Activated CD4-positive, alpha-beta T cell treated with anti-CD3 and anti-CD28 coated beads, Interleukin-2, amount 10 ng/mL, durations not matched to agents 7 days and 5 days (primary cell): ENCODE data around the gene CR1. TPM values are rescaled to one million over a fixed set of nuclear protein-coding genes. Genes with fewer than 3 reads are reported as not detected.

Experiments
- CTCF ChIA-PET: fragments of 350-600 bp; sonication (Branson Sonifier 250); formaldehyde crosslinking; loops from one replicate; lab custom pipeline; 2021; ENCODE audit warnings: antibody characterized with exemption; lab: Charles Lee
- POLR2A ChIA-PET: fragments of 350-600 bp; sonication (Branson Sonifier 250); formaldehyde crosslinking; loops from one replicate; lab custom pipeline; 2021; ENCODE audit warnings: antibody characterized with exemption; lab: Charles Lee
- DNase-seq: peaks from one replicate; pipeline ENCODE4 v3.0.0-alpha.2; 2020
- H3K27ac Mint-ChIP-seq: one replicate; pipeline ENCODE4 v1.8.0; 2021; ENCODE audit warnings: mild to moderate bottlenecking, moderate library complexity, mixed read lengths
- H3K27me3 Mint-ChIP-seq: one replicate; pipeline ENCODE4 v1.8.0; 2021; ENCODE audit warnings: mixed read lengths
- H3K36me3 Mint-ChIP-seq: one replicate; pipeline ENCODE4 v1.8.0; 2021; ENCODE audit warnings: low read depth, mixed read lengths
- H3K4me1 Mint-ChIP-seq: one replicate; pipeline ENCODE4 v1.8.0; 2021; ENCODE audit warnings: mixed read lengths
- H3K4me3 Mint-ChIP-seq: one replicate; pipeline ENCODE4 v1.8.0; 2021; ENCODE audit warnings: mild to moderate bottlenecking, moderate library complexity, mixed read lengths
- H3K9me3 Mint-ChIP-seq: one replicate; pipeline ENCODE4 v1.8.0; 2021; ENCODE audit warnings: mixed read lengths
- total RNA-seq, 2 experiments: library from RNA; stranded (reverse); gene quantifications; one replicate each; pipeline ENCODE4 v1.2.3, GENCODE V29; 2021

The CR1 gene
- total RNA-seq, result under 1 TPM; 0.20 to 0.25 TPM

DNA sequence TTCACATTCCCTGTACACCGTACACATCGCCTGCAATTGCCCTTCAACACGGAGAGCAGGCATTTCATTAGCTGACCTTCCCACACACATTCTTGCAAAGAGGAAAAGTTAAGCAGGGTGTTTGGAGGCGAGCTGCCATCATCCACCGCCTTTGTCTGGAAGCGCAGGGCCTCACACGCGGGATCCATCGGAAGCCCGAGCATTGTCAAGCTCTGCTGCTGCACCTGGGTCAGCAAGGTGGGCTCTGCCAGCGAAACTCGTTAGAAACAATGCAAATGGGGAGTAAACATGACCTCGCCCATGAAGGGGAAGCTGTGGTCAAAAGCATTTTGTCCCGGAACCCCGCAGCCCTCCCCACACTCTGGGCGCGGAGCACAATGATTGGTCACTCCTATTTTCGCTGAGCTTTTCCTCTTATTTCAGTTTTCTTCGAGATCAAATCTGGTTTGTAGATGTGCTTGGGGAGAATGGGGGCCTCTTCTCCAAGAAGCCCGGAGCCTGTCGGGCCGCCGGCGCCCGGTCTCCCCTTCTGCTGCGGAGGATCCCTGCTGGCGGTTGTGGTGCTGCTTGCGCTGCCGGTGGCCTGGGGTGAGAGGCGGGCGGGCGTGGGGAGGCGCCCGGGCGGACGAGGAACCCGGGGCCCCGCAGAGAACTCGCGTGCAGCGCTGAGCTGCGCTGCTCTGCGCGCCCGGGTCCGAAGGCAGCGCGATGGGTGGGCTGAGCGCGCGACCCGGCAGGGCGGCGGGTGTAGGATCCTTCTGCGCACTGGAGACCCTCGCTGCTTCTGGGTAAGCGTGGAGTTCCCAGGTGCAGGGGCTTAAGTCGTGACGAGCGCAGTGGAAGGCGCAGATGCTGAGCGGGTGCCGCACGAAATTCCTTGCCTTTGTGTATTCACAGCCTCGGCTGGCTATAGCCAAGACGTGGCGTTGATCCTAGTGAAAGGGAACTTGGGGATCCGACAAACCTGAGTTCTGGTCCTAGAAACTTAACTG is at the start of gene CR1:
TSS of gene CR1 (plus strand) at position 357 of the 992 bp plus-strand sequence. CDS start at position 468, 111 bp downstream.
- Mint-ChIP-seq H3K36me3 (no peaks in the 10 kb centered on the region), H3K4me3 (peak within 1 kb of the TSS; percentile 70), H3K4me1 (peaks cover 20% of the 10 kb centered on the region), H3K9me3 (no peaks in the 10 kb centered on the region), H3K27ac (peak within 1 kb of the TSS; percentile 65), H3K27me3 (peaks cover 34% of the 10 kb centered on the region)
- ChIA-PET CTCF (no interaction called here), POLR2A (no interaction called here)
- DNase-seq, result peak; percentile 35

DNA sequence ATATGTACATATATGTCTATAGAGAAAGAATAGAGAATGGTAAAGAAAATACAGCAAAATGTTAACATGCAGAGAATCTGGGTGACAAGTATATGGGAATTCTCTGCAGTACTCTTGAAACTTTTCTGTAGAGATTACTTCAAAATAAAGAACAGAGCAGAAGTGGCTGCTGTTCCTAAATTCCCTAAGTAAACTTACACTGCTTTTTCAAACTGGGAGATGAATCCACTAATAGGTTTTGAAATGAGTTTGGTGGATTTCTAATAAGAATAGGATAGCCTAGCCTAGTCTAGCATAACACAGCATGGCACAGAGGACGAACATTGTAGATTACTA is 42.3 kb upstream of the CR1 start:
- no peak overlapping the region for H3K27ac Mint-ChIP-seq
- no peaks in the 10 kb centered on the region for H3K9me3 Mint-ChIP-seq
- H3K36me3 Mint-ChIP-seq, result no peaks in the 10 kb centered on the region
- peaks cover 50% of the 10 kb centered on the region for H3K27me3 Mint-ChIP-seq
- H3K4me3 Mint-ChIP-seq, result peak overlapping the region; percentile 31
- POLR2A ChIA-PET, result no interaction called here
- CTCF ChIA-PET, result no interaction called here
- peaks cover 10% of the 10 kb centered on the region for H3K4me1 Mint-ChIP-seq
- DNase-seq, result no peak

- Mint-ChIP-seq H3K36me3 (no peaks in the 10 kb centered on the region), H3K27ac (no peak within 1 kb of the TSS), H3K4me3 (peak within 1 kb of the TSS; percentile 31), H3K9me3 (no peaks in the 10 kb centered on the region), H3K4me1 (peaks cover 10% of the 10 kb centered on the region), H3K27me3 (peaks cover 50% of the 10 kb centered on the region)
- peak; percentile 21 for DNase-seq
- POLR2A ChIA-PET, result interaction anchor here (0.6 kb wide), 1 partner anchor 790 kb away, joined by 3 read pairs; no protein-coding TSS in a partner anchor
- CTCF ChIA-PET, result interaction anchor here (1.0 to 1.3 kb wide), 2 partner anchors 9 to 17 kb away, joined by 4 read pairs; no protein-coding TSS in a partner anchor
Measured at GRCh38 chr1:207454046-207454964, 41.7 kb upstream of the CR1 start, which contains the start of gene CR2. Gene CR2, plus strand, starts transcription at chr1:207454328. Its CDS starts 91 bp downstream, at chr1:207454419.

DNA sequence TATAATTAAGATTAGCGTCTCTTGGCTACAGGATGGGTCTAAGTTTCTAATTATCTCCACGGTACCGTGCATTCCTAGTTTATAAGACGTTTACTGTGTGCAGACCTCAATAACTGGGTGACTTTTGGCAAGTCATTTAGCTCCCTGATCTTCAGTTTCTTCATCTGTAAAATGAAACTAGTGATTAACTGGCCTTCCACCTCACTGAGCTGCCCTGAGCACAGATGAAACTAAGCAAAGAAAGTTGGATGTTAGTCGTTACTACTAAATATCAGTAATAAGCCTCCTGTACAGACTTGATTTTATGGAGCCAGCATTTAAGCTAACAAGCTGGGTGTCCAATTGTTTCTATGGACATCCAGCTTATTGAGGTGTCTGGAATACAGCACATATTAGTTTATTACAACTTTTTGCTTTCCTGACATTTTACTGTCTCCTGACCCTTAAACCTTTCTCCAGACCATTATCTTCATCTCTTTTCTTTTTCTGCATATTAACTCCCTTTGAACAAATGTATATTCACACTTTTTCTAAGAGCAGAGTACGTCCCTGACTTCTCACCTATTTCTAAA is 40.7 kb upstream of the CR1 start:
- POLR2A ChIA-PET, result interaction anchor here (0.6 kb wide), 1 partner anchor 791 kb away, joined by 3 read pairs; no protein-coding TSS in a partner anchor
- no peaks in the 10 kb centered on the region for H3K9me3 Mint-ChIP-seq

DNA sequence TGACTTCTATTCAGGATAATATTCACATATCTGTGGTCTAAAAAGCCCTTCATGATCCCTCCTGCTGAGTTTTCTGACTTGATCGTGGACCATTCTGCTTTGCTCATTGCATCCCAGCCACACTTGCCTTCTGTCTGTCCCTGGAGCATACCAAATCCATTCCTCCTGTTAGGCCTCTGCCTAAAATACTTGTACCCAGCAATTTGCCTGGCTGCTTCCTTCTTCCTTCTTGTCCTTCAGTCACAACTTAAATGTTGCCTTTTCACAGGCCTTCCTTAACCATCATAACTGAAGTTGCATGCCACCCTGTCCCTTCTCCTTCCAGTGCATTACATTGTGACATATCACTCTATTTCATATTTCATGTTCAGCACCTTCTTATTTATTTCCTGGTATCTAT is 37.5 kb upstream of the CR1 start:
- peaks cover 5% of the 10 kb centered on the region for H3K36me3 Mint-ChIP-seq
- ChIA-PET CTCF (no interaction called here), POLR2A (no interaction called here)
- H3K4me3 Mint-ChIP-seq, result no peak overlapping the region
- peaks cover 17% of the 10 kb centered on the region for H3K27me3 Mint-ChIP-seq
- no peak for DNase-seq
- H3K4me1 Mint-ChIP-seq, result peaks cover 38% of the 10 kb centered on the region
- H3K27ac Mint-ChIP-seq, result no peak overlapping the region
- H3K9me3 Mint-ChIP-seq, result no peaks in the 10 kb centered on the region

More for the DNA sequence above, 40.7 kb upstream of the CR1 start:
- DNase-seq, result no peak
- Mint-ChIP-seq H3K4me1 (peaks cover 19% of the 10 kb centered on the region), H3K27ac (no peak overlapping the region), H3K27me3 (peaks cover 41% of the 10 kb centered on the region), H3K36me3 (no peaks in the 10 kb centered on the region), H3K4me3 (no peak overlapping the region)
- CTCF ChIA-PET, result interaction anchor here (1.3 kb wide), 1 partner anchor 16 kb away, joined by 4 read pairs; no protein-coding TSS in a partner anchor

DNA sequence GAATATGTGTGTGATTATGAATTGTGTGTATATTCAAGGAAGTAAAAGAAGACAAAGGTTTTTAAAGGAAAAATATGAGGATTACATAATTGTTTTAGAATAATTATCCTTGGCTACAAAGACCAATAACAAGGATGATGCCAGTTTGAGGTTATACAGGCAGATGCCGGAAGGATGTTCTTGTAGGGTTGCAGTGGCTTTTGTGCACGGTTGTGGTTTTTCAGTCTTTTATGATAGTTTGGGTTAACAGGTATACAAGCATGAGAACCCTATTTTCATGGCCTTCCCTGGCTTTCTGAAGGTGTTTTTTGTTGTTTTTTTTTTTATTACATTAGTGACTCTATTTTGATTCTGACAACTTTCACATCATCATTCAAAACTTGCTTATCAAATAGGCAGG is 36.9 kb upstream of the CR1 start:
- H3K36me3 Mint-ChIP-seq, result peaks cover 5% of the 10 kb centered on the region
- POLR2A ChIA-PET, result no interaction called here
- peak; percentile 65 for DNase-seq
- peaks cover 40% of the 10 kb centered on the region for H3K4me1 Mint-ChIP-seq
- H3K9me3 Mint-ChIP-seq, result no peaks in the 10 kb centered on the region
- CTCF ChIA-PET, result no interaction called here
- H3K27me3 Mint-ChIP-seq, result peaks cover 15% of the 10 kb centered on the region
- no peak overlapping the region for H3K4me3 Mint-ChIP-seq
- H3K27ac Mint-ChIP-seq, result no peak overlapping the region

DNA sequence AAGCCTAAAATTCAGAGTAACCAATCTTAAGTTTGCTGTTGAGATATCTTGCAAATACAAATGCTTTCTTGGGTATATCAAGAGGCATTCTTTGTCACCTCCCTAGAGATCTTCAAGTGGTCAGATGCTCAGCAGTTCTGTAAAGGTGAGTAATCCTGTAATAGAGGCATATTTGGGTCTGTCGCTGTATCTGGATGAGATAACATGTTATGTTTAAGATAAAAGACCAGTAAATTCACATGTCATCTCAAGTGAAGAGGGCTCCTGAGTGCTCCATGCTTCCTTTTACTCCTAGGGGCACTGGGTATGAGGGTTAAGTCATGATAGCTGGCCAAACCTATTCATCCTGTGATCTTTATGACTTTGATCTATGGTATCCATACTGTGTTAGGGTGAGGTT is 34.3 kb upstream of the CR1 start:
- Mint-ChIP-seq H3K27me3 (peaks cover 5% of the 10 kb centered on the region), H3K4me1 (peaks cover 33% of the 10 kb centered on the region), H3K27ac (no peak overlapping the region), H3K36me3 (peaks cover 5% of the 10 kb centered on the region), H3K9me3 (no peaks in the 10 kb centered on the region), H3K4me3 (no peak overlapping the region)
- CTCF ChIA-PET, result no interaction called here
- DNase-seq, result no peak
- POLR2A ChIA-PET, result no interaction called here

GRCh38 chr1:207462535-207462934 is 33.4 kb upstream of the CR1 start:
- H3K27ac Mint-ChIP-seq, result no peak overlapping the region
- peaks cover 5% of the 10 kb centered on the region for H3K36me3 Mint-ChIP-seq
- H3K9me3 Mint-ChIP-seq, result no peaks in the 10 kb centered on the region
- peaks cover 33% of the 10 kb centered on the region for H3K4me1 Mint-ChIP-seq
- H3K27me3 Mint-ChIP-seq, result peaks cover 9% of the 10 kb centered on the region
- H3K4me3 Mint-ChIP-seq, result no peak overlapping the region
- DNase-seq, result no peak
- ChIA-PET CTCF (no interaction called here), POLR2A (no interaction called here)

GRCh38 chr1:207463021-207463420 is 32.9 kb upstream of the CR1 start:
- H3K9me3 Mint-ChIP-seq, result no peaks in the 10 kb centered on the region
- DNase-seq, result no peak
- H3K27ac Mint-ChIP-seq, result no peak overlapping the region
- no peak overlapping the region for H3K4me3 Mint-ChIP-seq
- ChIA-PET POLR2A (no interaction called here), CTCF (no interaction called here)
- peaks cover 5% of the 10 kb centered on the region for H3K36me3 Mint-ChIP-seq
- peaks cover 9% of the 10 kb centered on the region for H3K27me3 Mint-ChIP-seq
- H3K4me1 Mint-ChIP-seq, result peaks cover 33% of the 10 kb centered on the region

- CTCF ChIA-PET, result no interaction called here
- POLR2A ChIA-PET, result no interaction called here
Measured at GRCh38 chr1:207463571-207463970, 32.4 kb upstream of the CR1 start.

GRCh38 chr1:207470927-207471326 is 25.0 kb upstream of the CR1 start:
- Mint-ChIP-seq H3K4me1 (peaks cover 12% of the 10 kb centered on the region), H3K4me3 (no peak overlapping the region), H3K27me3 (peaks cover 10% of the 10 kb centered on the region), H3K9me3 (peaks cover 2% of the 10 kb centered on the region), H3K27ac (no peak overlapping the region), H3K36me3 (no peaks in the 10 kb centered on the region)
- CTCF ChIA-PET, result interaction anchor here (1.0 kb wide), 1 partner anchor 16 kb away, joined by 4 read pairs; no protein-coding TSS in a partner anchor
- POLR2A ChIA-PET, result interaction anchor here (0.6 kb wide), 1 partner anchor 30 kb away, joined by 3 read pairs; no protein-coding TSS in a partner anchor
- peak; percentile 39 for DNase-seq

More at GRCh38 chr1:207463571-207463970, 32.4 kb upstream of the CR1 start:
- peaks cover 5% of the 10 kb centered on the region for H3K36me3 Mint-ChIP-seq
- peaks cover 33% of the 10 kb centered on the region for H3K4me1 Mint-ChIP-seq
- no peak for DNase-seq
- no peaks in the 10 kb centered on the region for H3K9me3 Mint-ChIP-seq
- H3K27me3 Mint-ChIP-seq, result peaks cover 9% of the 10 kb centered on the region
- H3K4me3 Mint-ChIP-seq, result no peak overlapping the region
- H3K27ac Mint-ChIP-seq, result no peak overlapping the region

- POLR2A ChIA-PET, result no interaction called here
- peaks cover 12% of the 10 kb centered on the region for H3K4me1 Mint-ChIP-seq
- no peak for DNase-seq
- H3K36me3 Mint-ChIP-seq, result no peaks in the 10 kb centered on the region
- H3K27me3 Mint-ChIP-seq, result peaks cover 8% of the 10 kb centered on the region
- H3K9me3 Mint-ChIP-seq, result peaks cover 3% of the 10 kb centered on the region
- no peak overlapping the region for H3K27ac Mint-ChIP-seq
- CTCF ChIA-PET, result no interaction called here
- H3K4me3 Mint-ChIP-seq, result no peak overlapping the region
Measured at GRCh38 chr1:207474210-207474609, 21.7 kb upstream of the CR1 start.
